NCI-H1092 (cell line): ENCODE data around the gene CTNNAL1.

Source experiments
- DNase-seq: peaks from one replicate; lab custom pipeline; 2025; lab: John Stamatoyannopoulos, UW

CTNNAL1 gene

DNA sequence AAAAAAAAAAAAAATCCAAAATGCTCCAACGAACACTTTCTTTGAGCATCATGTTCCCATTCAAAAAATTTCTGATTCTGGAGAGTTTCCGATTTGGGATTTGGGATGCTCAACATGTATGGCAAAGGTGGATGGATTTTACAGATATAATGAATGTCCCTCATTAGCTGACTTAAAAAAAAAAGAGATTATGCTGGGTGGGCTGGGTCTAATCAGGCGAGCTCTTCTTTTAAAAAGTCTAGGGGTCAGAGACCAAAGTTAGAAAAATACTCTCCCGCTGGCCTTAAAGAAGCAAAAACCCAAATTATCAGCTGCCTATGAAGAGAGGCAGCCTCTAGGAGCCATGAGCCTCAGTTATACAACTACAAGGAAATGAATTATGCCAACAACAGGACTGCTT is 15.2 kb upstream of the CTNNAL1 start:
- no peak for DNase-seq

DNA sequence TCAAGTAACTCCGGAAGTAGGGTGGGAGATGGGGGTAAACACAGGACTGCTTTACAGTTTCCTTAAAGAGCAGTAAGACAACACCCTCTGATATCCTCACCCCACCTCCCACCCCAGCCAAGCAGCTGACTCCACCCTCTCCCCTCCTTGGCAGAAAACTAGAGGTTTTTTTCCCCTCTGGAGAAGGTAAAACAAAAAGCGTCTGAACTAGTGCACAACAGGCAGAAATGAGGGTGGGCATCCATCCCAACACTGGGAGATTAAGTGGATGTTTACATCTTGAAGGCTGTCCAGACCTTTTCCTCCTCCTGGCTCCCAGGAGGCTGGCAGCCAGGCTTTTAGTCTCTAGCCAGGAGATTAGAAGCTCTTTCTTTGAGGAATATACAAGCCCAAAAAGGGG is 13.9 kb upstream of the CTNNAL1 start:
- no peak for DNase-seq

DNA sequence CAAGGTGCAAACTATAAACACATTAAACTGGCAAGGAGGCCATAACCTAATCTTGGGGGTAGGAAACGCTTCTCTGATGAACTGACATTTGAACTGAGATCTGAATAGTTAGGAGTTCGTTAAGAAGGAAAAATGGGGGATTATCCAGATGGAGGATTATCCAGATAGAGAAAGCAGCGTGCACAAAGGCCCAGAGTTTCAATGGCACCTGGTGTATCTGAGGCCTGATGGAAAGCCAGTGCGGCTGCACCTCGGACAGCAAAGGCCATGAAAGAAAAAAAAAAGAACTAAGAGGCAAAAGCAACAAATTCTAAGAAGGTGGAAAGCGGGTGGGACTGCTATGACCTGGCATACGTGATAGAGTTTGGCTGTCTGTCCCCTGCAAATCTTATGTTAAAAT is 13.0 kb upstream of the CTNNAL1 start:
- DNase-seq: no peak

DNA sequence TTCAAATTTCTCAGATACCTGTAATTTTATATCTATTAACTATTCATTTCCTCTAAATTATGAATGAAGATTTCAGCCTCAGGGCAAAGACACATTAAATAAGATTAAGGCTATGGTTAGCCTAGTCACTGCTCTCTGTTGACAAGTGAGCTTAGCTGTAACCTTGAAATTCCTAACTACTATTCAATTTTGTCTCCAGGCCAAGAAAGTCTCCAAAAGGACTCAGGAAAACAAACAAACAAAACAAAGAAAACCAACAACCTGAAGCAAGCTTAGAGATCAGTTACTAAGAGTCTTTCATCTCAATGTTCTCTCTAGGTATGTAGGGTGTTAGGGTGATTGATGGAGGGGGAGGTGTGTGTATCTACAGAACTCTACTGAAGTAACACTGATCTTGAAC is 9.6 kb upstream of the CTNNAL1 start:
- DNase-seq: no peak

DNA sequence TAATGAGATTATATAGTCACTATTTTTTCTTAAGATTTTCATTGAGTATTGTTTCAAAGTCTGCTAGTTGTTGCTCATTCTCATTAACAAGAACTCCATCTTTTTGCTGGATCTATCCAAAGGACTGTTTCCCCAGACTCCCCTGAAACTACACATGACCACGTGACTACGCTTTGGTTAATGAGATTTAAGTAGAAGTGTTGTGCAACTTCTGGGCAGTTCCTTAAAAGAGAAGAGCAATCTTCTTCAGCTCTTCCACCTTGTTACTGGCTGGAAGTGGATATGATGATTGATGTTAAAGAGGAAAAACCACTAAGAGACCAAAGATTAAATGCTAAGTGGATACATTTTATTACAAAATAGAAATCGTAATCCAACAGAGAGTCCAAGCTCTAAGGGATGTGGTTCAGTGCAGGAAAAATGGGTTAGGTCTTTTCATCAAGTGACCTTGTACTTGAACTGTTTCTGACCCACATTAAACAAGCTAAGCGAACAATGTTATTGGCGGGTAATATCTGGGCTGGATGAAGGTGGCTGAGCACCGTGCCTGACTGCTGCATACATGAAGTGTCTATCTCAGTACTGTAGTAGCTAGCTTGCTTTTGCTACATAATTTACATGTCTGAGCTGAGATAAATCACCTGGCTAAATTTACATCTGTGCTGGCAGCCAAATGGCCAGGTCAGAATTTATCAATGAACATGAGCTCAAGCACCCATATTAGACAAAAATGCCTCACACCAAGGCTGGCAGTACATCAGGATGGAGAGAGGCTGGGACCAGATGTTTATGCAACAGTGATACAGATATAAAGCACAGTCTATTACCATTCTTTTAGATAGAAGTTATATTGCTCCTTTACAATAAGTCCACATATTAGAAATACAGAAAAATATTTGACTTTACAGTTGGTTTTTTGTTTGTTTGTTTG is 7.5 kb upstream of the CTNNAL1 start:
- no peak for DNase-seq

DNA sequence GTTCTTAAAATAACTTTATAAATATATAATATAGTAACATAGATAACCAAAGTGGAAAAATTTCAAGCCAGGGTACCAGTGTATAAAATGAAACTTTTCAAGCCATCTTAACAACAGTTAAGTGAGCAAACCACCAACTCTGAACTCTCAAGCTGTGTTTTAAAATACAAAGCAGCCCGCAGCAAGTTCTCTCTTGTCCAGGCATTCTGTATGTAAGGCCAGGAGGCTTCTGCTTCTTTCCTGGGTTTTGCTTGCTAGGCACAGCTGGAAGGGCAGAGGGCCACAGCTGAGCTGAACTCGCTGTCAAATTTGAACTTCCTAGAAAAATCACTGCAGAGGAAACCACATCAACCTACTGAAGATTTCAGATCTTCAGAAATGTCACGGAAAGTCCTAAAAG is 6.8 kb upstream of the CTNNAL1 start:
- DNase-seq: no peak

DNA sequence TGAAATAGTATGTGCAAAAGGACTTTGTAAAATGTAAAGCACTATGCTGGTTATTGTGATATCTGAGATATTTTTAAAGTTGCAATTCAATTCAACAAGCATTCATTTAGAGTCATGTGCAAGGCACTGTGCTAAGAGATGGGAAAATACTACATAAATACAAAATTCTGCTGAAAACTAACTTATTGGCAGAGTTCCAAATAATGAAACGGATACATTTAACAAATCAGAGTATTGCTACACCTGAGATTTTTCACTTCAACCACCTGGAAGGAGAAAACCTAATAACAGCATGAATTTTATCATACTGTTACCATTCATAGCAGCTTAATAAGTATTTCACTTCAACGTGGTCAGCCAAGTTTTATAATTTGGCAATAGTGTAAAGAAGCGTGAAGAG is 6.1 kb upstream of the CTNNAL1 start:
- DNase-seq: no peak

DNA sequence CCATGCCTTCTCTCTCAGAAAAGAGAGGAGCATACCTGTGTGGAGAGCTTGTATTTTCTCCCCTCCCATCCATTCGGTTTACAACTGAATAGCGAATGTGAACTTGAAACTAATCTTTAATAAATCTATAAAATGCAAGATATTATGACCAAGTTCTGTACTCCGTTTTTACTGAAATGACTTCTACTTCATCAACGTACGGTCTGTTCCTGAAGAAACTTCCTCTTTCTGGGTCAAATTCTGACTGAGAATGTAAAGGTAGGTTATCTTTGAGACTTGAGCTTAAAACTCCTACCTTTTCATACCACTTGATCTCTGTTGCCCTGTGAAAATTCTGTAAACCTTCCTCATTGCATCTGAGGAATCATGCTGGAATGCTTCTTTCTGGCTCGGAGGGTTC is 4.2 kb upstream of the CTNNAL1 start:
- no peak for DNase-seq

DNA sequence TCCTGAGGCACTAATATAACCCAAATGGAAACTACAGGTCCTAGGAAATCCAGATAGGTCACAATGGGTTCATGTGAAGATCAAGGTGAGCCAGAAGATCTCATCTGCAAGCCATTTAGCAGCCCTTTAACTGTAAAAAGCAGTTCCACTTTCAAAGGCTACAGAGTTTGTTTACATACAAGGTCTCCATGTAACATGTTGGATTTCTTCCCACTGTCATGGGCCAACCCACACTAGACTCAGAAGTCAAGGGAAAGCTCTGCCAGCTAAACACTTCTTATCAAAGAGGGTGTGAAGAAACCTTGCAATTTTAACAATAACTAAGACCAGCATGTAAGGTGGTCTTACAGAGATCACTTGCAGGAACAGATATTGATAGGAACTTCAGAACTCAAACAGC is 3.8 kb upstream of the CTNNAL1 start:
- no peak for DNase-seq

DNA sequence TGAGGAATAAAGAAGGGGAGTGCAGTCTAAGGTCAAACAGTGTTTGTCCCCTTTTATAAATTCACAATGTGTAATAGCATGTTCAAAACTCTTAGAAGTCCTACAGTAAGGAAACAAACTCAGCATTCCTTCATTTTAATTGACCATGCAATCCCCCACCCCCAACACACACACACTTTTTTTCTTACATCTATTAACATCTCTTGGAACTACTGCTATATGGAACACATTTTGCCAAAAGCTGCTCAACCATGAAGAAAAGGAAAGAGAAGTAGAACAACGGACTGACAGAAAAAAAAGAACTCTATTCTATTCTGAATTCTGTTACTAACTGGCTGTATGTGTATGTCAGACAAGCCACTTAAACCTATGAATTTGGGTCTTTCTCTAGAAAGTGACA is 2.8 kb upstream of the CTNNAL1 start:
- DNase-seq: no peak

DNA sequence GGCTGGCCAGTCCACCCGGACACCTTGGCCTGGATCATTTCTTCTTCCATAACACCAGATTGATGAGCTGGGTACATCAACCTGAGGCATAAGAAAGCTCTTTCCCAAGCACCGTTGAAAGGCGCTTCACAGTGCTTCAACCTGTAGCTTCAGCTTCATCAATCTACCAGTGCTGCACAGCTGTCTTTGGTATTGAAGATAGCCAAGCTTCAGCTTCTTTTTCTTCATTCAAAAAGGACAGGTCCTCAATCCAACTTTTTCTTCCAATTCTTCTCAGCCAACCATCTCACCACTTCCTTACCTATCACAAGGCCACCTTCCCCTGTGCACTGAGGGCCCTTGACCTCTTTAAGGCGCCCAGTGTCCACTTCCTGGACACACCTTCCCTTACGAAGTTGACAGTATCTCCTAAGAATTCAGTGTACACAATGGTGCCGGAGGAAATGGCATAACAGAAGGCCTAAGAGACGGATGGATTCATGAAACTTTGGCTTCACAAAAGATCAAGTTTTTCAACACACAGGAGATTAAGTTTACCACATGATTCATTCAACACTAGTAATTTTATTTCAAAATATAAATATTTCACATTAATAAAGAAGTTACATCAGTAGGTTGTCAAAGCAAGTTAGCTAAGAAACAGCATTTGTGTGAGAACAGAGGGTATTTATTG is 1.4 kb upstream of the CTNNAL1 start:
- no peak for DNase-seq

DNA sequence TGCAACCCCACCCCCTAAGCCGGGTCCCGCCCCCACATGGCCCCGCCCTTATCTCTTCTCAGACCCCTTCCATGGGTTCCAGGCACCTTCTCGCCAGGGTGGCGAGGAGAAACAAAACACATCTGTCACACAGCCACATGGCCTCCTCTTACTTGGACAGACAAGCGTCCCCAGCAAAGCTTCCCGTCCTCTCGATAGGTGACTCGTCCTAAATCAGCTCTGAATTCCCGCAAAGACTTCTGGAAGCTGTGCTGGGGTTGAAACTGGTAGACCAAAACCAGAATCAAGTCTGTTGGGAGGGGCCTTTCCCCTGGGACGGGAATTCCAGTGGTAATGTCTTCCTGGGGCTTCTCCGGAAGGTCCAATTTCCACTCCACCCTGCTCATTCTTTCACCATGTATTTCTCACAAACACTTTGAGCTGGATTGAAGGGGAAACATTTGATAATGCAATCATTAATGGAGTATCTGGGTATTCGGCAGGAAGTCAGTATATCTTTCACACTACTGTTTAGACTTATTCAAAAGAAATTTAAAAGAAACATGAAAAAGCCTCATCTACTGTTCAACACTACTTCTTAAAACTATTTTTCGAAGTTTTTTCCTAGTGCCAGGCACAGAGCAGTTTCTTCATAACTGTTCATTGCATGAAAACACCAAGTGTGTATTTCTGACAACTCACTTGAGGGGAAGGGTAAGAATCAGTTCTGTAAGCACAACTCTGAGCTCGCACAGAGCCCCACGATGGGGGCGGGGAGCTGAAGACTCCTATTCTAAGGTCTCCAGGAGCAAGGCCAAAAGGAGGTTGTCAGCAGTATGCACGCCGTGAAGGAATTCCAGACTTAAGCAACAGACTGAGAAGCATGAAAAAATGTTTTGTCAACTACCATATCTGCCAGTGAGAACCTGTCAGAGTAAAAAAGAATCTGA is 644 bp upstream of the CTNNAL1 start:
- no peak for DNase-seq

DNA sequence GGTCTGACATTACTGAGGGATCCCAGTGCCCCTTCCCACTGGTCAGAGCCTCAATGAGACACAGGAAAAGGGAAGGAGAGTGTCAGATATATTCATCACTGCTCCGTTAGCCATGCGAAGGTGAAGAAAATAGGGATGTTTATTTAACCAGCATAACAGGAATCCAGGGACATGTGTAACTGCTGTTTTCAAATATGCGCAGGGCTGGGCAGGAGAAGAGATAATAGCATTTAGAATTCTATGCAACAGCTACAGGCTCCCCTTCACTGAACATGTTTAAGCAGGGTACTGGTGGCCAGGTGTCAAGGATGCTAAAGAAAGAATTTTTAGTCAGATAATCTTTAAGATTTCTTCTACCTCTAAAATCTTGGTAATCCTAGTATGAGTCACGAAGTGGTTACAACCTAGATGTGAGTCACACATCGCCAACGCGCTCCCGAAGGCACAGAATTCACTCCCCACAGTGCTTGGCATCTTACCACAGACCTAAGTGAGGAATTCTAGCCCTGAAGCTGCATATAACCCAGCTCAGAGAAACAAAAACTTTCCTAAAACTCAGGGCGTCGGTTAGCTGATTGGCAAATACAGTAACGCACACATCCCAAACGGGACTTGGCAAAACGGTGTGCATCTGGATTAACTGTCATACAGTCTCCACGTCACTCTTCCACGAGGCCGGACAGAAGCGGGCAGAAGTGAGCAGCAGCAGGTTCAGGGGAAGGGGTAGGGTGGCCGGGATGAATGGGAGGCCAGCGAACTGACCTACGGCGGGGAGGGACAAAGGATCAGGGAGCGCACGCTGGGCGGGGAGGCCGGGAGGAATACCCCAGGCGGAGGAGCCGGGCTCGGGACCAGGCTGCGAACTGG is 1.1 kb downstream of the CTNNAL1 start:
- DNase-seq: peak; percentile 17

DNA sequence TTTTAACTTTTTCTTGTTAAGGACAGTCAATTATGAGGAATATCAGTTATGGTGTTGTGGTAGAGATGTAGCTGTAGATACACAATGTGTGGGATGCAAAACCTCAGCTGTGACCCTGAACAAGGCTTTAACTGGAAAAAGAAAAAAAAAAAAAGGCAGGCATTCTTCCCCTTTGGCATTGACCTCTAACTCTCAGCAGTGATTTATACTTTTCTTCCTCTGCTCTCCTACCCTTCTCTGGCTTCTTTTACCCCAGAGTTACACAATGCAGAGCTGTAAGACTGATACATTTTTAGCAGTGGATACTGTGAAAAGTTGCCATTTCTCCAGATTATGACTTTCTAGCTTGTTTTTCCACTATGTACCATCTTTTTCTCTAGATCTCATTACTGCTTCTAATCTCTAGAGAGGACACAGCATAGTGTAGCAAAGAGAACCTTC is 2.0 kb downstream of the CTNNAL1 start:
- no peak for DNase-seq

DNA sequence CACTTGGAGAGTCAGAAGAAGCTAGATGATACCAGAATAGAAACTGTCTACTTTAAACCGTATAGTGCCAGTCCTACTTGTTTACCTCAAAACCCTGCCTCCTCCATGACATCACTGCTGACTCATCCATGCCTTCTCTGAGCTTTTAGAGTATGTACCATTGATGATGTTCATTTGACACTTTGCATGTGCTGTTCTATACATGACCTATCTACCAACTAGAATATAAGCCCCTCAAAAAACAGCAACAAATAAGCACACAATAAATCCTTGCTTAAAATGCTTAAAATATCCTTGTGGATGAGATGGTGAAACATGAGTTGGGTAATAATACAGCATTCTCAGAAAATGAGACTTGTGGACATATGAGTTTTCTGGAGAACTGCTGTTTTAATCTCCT is 2.6 kb downstream of the CTNNAL1 start:
- DNase-seq: no peak

DNA sequence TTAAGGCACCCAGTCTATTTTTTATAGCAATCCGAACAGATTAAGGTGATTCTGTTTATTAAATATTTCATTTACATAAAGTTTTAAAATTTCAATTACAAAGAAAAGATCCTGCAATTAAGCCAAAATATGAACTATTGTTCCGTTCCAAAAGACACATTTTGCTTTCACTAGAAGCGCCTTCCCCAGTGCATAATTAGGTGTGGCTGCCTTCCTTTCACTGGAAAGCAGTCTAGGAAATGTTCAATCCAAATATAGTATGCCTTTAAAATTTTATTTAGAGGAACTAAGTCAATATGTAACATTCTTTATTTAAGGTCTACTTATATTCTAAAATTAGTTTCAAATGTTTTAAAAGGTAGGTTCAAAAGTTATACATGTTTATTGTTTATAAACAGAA is 7.6 kb downstream of the CTNNAL1 start:
- DNase-seq: no peak

DNA sequence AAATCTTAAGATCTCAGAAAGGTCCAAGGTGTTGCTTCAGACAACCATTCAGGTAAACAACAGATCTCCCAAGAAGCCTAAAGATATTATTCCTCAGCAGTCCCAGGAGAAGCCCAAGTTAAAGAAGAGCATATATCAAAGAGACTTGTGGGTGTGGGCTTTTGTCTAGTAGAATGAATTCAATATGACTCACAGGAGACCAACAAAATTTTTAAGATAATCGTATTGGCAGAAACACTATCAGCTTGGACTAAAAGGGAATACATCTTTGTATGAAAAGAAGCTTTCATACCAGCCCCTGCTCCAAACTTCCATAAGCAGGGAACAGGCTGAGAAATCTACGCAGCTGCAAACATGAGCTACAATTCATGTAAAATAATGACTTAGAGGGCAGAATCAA is 10.2 kb downstream of the CTNNAL1 start:
- DNase-seq: no peak

DNA sequence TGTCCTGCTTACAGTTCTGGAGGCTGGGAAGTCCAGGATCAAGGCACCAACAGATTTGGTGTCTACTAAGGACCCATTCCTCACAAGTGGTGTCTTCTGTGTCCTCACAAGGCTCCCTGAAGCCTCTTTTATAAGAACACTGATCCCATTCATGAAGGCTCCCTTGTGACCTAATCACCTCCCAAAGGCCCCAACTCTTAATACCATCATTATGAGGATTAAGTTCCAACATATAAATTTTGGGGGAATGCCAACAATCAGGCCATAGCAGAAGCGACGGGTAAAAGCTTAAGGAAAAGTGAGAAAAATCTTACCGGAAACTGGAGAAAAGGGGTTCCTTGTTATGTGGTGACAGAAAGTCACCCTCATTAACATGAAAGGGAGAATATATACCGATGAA is 11.2 kb downstream of the CTNNAL1 start:
- DNase-seq: no peak

DNA sequence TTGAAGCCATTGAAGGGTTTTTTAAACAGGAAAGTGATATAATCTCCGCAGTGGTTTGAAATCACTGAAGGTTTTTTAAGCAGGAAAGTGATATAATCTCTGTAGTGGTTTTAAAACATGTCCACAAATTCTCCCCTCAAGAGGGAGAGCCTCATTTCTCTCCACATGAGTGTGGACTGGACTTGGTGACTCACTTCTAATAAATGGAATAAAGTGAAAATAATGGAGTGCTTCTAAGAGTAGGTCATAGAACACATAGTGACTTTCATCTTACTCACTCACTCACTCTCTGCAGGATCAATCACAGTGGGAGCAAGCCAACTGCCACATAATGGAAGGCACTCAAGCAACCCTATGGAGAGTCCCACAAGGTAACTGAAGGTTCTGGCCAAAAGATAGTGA is 12.0 kb downstream of the CTNNAL1 start:
- no peak for DNase-seq

DNA sequence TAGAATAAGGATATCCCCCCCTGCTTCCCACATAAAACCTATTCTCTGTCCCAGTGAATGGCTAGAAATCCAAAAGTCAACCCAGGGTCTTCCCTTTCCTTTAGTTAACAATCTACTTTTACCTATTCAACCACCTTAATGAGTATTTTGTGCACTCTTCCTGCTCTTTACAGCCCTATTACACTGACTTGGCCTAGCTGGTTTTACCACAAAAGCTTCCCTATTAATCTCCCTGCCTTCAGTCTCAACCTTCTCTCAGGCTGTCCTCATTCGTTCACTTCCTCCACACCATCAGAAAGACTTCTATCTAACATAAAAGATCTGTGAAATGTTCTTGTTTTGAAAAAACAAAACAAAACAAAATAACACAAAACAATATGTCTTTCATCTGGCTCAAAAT is 16.2 kb downstream of the CTNNAL1 start:
- DNase-seq: no peak

DNA sequence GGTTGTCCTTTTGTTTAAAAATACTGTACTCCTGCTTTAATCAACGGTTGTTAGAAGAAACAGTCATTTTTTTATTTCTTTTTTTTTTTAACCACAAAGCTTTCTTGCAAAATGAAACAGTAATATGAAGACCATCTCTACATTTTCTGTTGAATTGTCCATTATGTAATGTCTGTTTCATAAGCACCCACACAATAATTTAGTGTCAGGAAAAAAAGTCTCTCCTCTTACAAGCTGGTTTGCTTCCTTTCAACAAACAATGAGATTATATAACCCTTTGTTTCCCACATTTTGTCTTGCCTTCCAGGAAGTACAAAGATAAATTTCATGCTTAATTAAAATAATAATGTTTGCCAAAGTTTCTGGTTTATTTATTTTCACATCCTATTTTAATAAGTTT is 16.7 kb downstream of the CTNNAL1 start:
- no peak for DNase-seq

DNA sequence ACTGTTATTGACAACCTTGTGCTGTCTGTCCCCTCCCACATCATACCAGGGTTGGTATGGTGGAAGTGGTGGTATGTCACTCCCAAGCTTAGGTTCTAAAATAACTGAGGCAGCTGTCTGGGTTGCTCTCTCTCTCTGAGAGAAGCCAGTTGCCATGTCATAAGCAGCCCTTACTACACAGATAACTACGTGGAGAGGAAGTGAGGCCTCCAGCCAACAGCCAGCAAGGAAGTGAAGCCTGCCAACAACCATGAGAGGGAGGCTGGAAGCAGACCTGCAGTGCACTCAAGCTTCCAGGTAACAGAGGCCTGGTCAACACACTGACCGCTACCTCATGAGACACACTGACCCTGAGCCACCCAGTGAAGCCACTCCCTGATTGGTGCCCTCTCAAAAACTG is 18.6 kb downstream of the CTNNAL1 start:
- DNase-seq: no peak
